Stimulated activated CD8-positive, alpha-beta memory T cell treated with anti-CD3 and anti-CD28 coated beads, Interleukin-2, amount 100 ng/mL, for 48 hours (primary cell): Measurements from ENCODE around the gene AADAC.
"Not testable (repeated sequence)": the region's sequence is repeated elsewhere in the genome, so short reads cannot be mapped to it uniquely, and the experiment has no call there.

ENCODE experiments used
- DNase-seq, 2 donors: peaks; one replicate each; pipeline ENCODE4 v3.0.0-alpha.2; 2020; ENCODE audit warnings: low read depth in 2 of 2

The AADAC gene, protein sequence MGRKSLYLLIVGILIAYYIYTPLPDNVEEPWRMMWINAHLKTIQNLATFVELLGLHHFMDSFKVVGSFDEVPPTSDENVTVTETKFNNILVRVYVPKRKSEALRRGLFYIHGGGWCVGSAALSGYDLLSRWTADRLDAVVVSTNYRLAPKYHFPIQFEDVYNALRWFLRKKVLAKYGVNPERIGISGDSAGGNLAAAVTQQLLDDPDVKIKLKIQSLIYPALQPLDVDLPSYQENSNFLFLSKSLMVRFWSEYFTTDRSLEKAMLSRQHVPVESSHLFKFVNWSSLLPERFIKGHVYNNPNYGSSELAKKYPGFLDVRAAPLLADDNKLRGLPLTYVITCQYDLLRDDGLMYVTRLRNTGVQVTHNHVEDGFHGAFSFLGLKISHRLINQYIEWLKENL

DNA sequence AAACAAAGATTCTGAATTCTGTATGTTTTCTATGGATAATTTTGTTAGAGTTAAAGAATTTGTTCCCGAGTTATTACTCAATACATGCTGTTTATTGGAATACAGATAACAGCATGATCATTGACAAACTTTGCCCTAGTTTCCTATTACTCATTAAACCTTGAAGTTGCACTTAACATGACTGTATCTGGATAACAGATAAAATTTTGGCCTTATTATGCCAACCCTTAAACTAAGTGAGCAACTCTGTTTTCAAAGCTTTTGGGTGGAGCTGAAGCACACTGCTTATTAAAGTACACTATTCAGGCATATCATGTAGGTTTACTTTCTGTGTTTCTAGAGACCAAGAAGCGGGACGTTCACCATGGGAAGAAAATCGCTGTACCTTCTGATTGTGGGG is at the start of gene AADAC:
Gene AADAC (plus strand): TSS at position 318 of the 400 bp plus-strand sequence. CDS start 47 bp downstream, at position 365.
- DNase-seq = no peak

DNA sequence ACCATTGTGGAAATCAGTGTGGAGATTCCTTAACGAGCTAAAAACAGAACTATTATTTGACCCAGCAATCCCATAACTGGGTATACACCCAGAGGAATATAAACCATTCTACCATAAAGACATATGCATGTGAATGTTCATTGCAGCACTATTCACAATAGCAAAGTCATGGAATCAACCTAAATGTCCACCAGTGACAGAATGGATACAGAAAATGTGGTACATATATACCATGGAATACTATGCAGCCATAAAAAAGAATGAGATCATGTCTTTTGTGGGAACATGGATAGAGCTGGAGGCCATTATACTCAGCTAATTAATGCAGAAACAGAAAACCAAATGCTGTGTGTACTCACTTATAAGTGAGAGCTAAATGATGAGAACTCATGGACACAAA is 49.2 kb upstream of the AADAC start:
- not testable (repeated sequence) for DNase-seq

DNA sequence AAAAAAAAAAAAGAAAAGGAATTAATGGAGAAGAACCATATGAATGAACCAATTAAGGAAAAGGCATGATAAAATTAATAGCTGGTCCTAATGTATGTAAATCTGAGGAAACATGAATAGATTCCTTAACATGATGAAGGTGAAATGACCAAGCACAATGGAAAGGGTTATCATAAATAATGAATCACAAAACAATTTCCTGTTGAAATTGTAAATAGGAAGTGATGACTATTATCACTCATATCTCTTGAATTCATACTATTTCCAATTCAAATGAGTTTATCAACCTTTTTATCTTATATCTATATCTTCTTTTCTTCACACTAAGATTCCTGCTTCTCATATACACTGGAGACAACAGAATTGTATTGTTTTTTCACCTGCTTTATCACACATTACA is 48.2 kb upstream of the AADAC start:
- DNase-seq = no peak

DNA sequence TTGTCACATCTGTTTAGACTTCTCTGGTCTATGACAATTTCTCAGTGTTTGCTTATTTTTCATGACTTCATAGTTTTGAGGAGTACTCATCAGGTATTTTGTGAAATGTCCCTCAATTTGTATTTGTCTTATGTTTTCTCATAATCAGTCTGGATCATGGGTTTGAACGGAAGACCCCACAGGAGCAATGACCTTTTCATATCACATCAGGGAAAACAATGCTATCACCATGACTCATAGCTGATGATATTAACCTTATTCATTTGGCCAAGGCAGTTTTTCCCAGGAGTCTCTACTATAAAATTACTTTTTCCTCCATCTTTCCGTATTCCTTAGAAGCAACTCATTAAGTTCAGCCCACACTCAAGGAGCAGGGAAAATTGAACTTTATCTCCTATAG is 47.5 kb upstream of the AADAC start:
- no peak for DNase-seq

DNA sequence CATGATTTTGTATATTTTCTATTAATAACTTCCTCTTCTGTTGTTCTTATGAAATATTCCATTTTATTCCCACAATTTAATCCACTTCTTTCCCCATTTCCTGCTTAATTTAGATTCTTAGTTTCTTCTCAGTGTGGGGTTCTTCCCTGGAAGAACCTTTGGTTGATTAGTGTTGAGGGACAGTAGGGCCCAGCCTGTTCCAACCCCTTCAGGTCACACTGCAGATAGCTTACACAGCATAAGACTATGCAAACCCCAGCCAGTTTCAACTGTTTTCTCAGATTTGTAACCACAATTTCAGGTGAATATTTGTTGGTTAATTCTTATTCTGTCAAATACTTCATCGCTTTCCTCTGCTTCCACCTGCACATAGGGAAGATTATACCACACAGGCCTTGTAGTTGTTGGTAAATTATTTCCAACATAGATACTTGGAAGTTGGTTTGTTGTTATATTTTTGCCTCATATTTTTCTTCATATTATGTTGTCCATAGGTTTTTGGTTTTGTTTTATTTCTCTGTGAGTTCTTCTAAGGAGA is 45.5 kb upstream of the AADAC start:
- no peak for DNase-seq

DNA sequence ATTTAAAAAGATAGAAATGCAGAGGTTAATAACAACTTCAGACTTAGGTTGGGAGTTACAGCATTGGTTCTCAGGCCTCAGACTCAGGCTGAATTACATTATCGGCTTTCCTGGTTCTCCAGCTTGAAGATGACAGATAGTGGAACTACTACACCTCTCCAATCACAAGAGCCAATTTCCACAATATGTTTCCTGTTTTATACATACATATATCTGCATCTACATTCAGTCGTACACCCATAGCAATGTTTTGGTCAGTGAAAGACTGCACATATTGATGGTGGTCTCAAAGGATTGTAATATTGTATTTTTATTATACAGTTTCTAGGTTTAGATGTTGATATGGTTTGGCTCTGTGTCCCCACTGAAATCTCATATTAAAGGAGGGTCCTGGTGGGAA is 44.7 kb upstream of the AADAC start:
- DNase-seq = no peak

DNA sequence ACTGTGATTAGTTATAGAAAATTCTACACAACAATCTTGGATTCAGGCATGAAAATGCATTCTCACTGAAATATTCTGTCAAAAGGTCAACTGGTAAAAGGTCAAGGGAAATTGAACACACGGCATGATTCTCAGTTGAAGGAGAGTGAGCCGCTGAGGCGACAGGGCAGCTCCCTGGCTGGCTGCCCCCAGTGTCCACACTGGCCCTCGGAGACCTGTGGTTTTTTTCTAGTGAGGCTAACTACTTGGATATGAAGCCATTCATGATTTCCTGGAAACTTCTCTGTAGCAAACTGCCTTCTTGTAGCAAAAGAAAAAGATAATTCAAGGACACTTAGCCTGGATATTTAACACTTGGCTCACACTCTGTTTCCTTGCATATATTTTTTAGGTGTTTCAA is 43.0 kb upstream of the AADAC start:
- no peak for DNase-seq

DNA sequence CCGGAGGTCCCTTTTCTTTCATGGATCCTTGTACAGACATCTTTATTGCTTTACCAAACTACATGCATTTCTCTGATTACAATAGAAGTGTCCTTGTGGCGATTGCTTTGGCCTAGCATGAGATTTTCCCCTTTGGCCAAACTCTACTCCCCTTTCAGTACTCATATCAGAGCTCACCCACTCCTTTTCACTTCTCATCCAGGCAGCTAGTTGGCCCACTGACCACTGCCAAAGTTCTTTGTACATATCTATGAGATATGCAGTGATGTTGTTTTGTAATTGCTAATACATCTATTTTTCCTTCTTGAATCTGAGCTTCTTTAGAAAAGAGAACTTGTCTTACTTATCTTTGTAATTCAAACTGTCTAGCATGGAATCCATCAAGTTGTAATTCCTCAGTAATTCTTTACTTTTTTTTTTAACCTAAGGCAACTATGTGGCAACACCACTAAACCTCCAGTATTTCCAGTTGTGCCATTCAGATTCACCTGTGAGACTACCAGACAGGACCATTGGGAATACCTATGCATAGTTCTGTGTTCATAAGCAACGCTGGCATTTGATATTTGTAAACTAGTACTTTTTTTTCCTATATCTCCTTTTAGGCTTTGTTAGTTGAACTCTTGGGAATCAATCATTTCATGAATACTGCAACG is 41.0 kb upstream of the AADAC start:
- no peak for DNase-seq

DNA sequence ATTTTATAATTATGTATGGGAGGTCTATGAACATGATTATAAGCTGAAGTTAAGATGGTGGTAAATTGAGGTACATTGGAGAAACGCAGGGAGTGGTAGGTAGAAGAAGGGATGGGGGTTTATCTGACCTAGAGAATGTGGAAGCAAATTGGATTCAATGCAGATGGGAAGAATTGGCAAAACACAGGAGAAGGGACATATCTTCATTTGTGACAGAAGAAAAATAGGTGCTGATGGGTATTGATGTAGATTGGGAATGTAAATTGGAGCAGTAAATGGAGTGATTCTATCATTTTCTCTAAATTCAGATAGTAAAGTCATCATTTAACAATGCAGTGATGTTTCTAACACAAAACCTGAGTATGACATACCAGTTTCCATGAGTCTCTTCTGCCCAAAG is 39.7 kb upstream of the AADAC start:
- DNase-seq = no peak

DNA sequence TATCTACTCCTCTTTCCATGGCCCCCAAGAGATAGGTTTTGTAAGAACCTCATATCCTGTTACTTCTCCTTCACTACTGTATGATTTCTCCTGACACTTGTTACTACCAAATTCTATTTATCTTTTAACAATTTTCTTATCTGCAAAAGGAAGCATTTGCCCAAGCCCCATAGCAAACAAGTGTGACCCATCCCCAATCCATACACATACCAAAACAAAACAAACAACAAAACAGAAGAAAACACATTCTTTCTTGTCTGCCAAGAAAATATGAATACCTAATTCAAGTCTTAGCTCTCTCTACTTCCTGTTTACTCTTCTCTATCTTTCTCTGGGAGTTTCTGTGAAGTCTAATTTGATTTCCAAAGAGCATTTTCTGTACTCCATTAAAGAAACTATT is 39.0 kb upstream of the AADAC start:
- DNase-seq = no peak

DNA sequence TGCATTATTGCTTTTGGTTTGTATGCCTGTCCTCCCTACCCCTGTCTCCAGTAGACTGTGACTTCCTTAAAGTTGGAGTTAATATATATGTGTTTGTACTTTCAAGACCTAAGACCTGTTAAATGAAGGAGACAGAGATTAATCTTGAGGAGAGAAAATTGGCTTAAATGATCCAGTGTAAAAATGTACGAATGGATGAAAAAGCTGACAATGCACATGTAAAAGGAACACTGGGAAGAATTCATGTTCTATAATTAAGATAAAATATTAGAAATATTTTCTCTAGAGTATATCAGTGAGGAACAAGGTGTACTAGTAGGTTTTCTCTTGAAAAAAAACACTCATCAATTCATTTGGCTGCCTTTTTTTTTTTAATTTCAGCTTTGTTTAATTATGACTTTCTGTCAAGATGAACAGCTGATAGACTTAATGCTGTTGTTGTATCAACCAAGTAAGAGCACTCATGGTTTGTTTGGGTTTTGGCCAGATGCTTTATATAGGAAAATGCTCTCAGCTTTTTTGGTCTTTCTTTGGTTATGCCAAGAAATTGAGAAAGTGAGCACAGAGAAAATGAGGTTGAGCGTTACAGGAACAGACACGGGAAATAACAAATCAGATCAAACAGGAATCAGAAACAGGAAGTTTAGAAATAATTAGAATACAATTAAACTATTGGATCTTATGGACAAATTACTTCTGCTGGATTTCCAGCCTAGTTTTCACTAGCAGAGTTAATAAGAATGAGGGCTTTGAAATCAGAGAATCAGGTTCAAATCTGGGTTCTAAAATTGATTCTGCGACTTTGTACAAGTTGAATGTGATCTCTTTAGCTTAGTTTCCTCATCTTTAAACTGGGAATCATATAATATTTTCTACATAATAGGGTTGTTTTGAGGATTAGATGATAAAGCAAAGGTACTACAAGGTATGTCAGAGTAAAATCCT is 38.3 kb upstream of the AADAC start:
- DNase-seq = no peak

DNA sequence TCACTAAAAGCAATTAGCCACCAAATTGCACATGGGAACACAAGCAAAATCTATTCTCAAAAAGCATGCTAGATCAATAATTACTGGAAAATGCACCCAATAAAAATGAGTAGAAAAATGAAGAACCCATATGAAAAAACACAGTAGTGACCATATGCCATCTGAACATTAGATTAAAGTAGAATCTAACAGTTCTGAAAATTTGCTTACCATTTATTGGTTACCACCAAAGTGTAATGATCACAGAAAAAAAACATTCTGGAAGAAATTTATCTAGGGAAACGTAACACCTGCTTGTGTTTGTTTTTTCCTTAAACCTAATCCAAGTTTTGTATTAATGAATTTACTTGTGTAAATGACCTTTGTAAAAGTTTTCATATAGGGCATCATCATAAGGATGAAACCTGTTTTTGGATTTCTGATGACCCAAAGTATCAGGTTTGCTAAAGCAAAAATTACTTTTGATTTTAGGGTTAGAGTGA is 37.6 kb upstream of the AADAC start:
- no peak for DNase-seq

DNA sequence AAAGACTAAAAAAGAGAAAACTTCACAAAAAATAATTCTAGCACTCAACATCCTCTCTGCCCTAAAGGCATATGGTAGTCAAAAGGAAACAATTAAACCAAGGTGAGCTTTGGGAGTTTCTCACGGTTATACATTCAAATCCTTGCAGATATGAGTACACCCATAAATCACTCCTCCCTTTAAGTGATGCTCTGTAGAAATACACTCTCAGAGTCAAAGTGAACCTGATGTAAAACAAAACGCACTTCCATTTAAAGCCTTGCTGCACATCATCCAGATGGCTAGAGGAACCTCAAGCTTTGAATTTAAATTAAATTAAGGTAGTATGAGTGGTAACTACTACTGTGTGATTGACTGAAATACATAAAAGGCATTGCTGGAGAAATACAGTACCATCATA is 36.0 kb upstream of the AADAC start:
- DNase-seq = no peak

DNA sequence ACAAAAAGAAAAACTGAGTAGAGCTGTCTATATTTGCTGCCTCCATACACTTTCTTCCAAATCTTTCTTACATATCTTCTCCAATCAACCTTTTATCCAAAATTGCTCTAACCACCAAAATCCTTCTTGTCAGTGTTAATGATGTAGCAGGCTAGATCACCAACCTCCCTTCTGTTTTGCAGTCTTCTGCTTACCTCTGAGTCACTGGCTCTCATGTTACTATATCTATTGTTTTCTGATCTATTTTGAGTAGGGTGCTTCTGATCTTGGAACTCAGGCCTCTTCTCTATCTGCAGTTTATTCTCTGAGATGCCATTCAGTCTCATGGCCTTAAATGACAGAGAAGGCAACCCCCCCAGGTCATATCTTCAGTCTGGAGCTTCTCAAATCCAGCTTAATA is 26.3 kb upstream of the AADAC start:
- DNase-seq = no peak

DNA sequence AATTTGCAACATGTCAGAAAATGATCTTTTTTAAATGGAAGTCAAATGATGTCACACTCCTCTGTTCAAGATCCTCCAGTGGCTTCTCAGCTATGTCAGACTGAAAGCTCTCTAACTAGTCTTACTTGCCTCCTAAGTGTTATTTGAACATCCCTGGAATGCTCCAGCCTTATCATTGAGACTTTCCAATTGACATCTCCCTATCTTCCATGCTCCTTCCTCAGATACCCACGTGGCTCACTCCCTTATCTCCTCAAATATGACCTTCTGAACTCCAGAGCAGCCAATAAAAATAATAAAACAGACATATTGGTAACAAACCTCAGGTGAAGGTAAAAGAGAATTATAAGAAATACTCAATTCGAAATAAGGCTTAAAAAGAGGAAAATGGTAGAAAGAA is 25.5 kb upstream of the AADAC start:
- DNase-seq = no peak

DNA sequence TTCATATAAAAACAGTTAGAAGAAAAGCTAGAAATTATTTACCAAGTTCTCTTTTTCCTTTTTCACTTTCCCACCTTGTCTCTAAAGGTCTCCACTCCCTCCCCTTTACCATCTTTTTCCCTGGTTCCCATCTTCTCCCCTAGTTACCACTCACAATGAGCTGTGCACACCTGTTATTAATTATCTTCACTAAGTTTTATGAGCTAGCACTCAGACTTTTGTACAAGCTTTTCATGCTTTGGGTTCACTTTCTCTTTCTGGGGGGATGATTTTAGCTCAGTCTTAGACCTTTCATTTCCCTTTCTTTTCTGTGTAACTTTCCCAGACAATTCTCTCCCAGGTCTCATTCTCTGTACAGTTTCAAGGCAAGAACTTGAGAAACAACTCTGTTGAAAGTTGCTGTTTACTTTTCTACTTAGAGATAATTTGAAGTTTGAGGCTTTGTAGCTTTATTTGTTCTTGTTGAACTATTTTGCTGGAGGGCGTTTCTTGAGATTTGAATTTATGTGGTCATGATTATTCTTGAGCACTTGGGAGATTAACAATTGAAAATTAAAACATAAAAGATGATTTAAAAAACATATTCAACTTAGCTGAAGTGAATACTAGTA is 24.0 kb upstream of the AADAC start:
- no peak for DNase-seq

DNA sequence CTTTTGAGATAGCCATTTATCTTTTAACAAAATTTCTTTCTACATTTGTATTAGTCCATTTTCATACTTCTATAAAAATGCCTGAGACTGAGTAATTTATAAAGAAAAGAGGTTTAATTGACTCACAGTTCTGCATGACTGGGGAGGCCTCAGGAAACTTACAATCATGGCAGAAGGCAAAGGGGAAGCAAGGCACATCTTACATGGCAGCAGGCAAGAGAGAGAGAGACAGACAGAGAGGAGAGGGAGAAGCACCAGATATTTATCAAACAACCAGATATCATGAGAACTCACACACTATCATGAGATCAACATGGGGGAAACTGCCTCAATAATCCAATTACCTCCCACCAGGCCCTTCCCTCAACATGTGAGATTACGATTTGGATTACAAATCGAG is 23.2 kb upstream of the AADAC start:
- not testable (repeated sequence) for DNase-seq

DNA sequence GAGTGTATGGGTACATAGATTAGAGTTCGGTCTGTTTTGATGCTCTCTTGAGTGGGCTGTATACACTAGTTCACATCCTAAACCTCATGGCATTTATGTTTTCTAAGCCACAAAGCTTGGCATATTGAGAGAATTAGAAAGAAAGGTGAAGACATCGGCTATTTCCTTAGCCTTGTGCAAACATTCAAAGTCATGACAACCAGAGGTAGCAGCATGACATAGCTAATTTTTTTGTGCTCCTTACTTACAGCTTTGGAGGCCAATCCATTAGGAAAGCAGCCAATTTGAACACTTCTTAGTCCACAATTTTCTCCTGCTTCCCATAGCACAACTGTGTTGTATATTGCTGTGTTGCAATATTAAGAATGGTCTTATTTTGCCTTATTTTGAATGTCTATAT is 21.5 kb upstream of the AADAC start:
- no peak for DNase-seq

DNA sequence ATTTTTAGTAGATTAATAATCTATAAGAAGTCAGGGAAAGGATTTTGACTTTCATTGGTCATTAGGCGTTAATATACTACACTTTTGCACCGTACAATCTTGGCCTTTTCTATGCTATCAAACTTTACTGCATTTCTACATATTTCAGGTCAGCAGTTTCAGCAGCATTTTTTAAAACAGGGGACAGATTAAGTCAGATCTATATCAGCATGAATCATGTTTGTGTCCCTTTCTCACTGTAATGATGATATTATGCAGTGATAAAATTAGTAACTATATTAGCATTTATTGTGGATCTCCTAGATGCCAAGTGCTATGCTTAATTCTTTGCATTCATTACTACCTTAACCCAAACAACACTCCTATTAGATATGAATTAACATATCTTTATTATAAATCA is 20.3 kb upstream of the AADAC start:
- no peak for DNase-seq

DNA sequence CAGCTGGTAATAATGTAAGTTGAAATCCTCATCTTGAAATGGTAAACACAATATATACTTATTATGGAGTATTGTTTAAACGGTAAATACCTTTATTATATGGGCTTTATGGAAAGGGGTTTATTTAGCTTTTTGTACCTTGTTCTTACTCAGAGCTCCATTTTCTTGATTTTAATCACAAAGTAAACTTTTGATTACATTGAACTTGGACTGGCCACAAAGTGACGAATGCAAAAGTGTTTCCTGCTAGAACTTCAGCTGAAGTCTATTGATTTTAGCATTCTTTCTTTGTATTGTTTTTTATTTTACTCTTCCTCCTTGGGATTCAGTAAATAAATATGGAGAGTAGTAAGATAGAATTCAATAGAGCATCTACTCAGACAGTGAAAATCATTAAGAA is 19.8 kb upstream of the AADAC start:
- DNase-seq = no peak

DNA sequence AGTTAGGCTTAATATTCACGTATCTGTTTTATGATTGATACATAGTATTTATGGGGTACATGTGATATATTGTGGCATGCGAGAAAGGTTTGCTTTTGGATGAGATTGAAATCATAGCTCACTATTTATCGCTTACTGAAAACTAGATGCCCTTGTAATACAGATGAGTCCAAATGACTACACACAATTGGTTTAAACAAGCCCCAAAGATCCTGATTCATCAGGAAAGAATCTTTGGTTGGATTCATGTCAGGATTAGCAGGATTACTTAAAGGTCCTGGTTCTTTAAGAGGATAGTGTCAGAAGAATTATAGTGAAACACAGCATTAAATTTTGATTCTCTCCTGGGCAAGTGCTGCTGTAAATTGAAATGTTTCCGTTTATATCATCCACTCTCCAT is 18.6 kb upstream of the AADAC start:
- no peak for DNase-seq
